ENCODE results near the gene DNM3. TPM values are rescaled to one million over a fixed set of nuclear protein-coding genes. Genes with fewer than 3 reads are reported as not detected.

Gene DNM3
- total RNA-seq, 4 donors from 2014 or later, result 2.7 to 4.5 (median 4.0) TPM

DNA sequence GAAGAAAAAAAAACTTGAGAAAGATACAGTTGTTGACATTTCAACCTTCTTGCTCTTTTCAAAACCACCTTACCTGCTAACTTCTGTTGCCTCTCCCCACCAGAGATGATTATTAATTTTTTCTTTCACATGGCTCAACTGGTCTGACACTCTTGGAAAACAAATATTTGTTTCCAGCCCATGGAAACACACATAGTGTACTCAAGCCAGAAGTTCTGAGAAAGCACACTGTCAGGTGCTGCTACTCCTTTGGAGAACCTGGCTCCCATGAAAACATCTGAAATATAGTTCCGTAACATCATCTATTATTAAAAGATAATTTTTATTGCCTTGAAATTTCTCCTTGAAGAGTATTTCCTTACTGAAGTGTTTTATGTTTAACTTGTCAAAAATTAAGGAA is 434.2 kb downstream of the DNM3 start:
- no peak overlapping the region for H3K4me3 ChIP-seq (ENCODE audit: low read depth, poor library complexity, severe bottlenecking)
- intact Hi-C loops (cut with DNase I; ENCODE audit: low total_unique reads), result no loop called here
- TF ChIP-seq, protein P1, sequence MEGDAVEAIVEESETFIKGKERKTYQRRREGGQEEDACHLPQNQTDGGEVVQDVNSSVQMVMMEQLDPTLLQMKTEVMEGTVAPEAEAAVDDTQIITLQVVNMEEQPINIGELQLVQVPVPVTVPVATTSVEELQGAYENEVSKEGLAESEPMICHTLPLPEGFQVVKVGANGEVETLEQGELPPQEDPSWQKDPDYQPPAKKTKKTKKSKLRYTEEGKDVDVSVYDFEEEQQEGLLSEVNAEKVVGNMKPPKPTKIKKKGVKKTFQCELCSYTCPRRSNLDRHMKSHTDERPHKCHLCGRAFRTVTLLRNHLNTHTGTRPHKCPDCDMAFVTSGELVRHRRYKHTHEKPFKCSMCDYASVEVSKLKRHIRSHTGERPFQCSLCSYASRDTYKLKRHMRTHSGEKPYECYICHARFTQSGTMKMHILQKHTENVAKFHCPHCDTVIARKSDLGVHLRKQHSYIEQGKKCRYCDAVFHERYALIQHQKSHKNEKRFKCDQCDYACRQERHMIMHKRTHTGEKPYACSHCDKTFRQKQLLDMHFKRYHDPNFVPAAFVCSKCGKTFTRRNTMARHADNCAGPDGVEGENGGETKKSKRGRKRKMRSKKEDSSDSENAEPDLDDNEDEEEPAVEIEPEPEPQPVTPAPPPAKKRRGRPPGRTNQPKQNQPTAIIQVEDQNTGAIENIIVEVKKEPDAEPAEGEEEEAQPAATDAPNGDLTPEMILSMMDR (IDR thresholded peaks at IDR 0.05), result no peak
- no peak for TF ChIP-seq POLR2A (IDR thresholded peaks at IDR 0.05)
- 97 to 100% methylated on average over 1 of the region's 1 CpG for WGBS, 2 donors
- DNase-seq (ENCODE audit: low spot score in 2 of 2), result no peak

- intact Hi-C loops (cut with DNase I; ENCODE audit: low total_unique reads), result no loop called here
- 48 to 49% methylated on average over 2 of the region's 2 CpGs for WGBS, 2 donors
- DNase-seq (ENCODE audit: low spot score in 2 of 2), result no peak
Observed at GRCh38 chr1:172276120-172276818, 435.0 kb downstream of the DNM3 start.

DNA sequence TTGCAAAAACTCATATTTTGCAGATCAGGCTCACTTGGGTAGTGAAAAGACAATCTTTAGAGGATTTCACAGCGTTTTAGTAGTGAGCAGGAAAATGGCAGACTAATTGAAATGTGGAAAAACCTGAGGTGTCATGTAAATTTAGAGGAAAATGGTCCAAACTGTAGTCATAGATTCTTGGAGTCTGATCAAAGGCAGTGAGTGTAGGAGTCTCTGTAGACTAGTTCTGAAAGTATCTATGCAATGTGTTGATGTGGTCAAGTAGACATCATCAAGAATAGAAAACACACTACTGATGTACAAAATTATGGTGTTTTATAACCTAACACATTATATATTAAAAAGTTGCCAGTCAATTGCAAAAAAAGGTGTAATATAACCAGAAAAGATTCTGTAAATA is 436.0 kb downstream of the DNM3 start:
- H3K4me3 ChIP-seq (ENCODE audit: low read depth, poor library complexity, severe bottlenecking), result no peak overlapping the region
- WGBS, 2 donors, result 62 to 85% methylated on average over 1 of the region's 1 CpG
- DNase-seq (ENCODE audit: low spot score in 2 of 2), result no peak
- intact Hi-C loops (cut with DNase I; ENCODE audit: low total_unique reads), result no loop called here
- TF ChIP-seq POLR2A (IDR thresholded peaks at IDR 0.05), result no peak
- TF ChIP-seq, protein P1 (IDR thresholded peaks at IDR 0.05), result no peak

More at GRCh38 chr1:172276120-172276818, 435.0 kb downstream of the DNM3 start:
- TF ChIP-seq, protein P1 (IDR thresholded peaks at IDR 0.05), result no peak
- TF ChIP-seq POLR2A (IDR thresholded peaks at IDR 0.05), result no peak
- no peak overlapping the region for H3K4me3 ChIP-seq (ENCODE audit: low read depth, poor library complexity, severe bottlenecking)

GRCh38 chr1:172277989-172278388 is 436.7 kb downstream of the DNM3 start:
- no peak for DNase-seq (ENCODE audit: low spot score in 2 of 2)
- TF ChIP-seq, protein P1 (IDR thresholded peaks at IDR 0.05), result no peak
- no peak for TF ChIP-seq POLR2A (IDR thresholded peaks at IDR 0.05)
- intact Hi-C loops (cut with DNase I; ENCODE audit: low total_unique reads), result no loop called here
- 92 to 96% methylated on average over 1 of the region's 1 CpG for WGBS, 2 donors
- H3K4me3 ChIP-seq (ENCODE audit: low read depth, poor library complexity, severe bottlenecking), result no peak overlapping the region

DNA sequence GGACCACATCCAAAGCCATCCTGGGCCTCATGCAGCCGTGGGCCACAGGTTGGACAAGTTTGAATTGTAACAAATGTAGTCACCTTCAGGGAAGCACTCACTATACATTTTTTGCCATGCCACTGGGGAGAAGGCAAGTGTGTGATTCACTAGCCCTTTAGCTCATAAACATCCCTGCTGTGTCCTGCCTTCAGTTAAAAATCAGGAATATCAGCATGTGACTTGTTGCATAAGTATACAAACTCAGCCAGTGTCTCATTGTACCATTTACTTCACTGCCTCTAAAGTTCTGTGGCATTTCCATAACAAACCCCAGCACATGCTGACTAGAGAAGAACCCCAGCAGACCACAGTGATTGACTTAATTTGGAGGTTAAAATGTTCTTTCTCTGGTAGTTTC is 437.2 kb downstream of the DNM3 start:
- no peak overlapping the region for H3K4me3 ChIP-seq (ENCODE audit: low read depth, poor library complexity, severe bottlenecking)
- intact Hi-C loops (cut with DNase I; ENCODE audit: low total_unique reads), result no loop called here
- WGBS, 2 donors, result 40 to 58% methylated on average over 1 of the region's 1 CpG
- DNase-seq (ENCODE audit: low spot score in 2 of 2), result no peak
- TF ChIP-seq, protein P1 (IDR thresholded peaks at IDR 0.05), result no peak
- no peak for TF ChIP-seq POLR2A (IDR thresholded peaks at IDR 0.05)

All from lower leg skin (tissue), 4 donors.